Measurements from ENCODE around the gene FOCAD. TPM values are rescaled to one million over a fixed set of nuclear protein-coding genes. Genes with fewer than 3 reads are reported as not detected.

The FOCAD gene
- total RNA-seq, 1 donor, result 45.6 TPM

GRCh38 chr9:20729523-20729922 is 45.5 kb downstream of the FOCAD start:
- DNase-seq (ENCODE audit: insufficient read length, low spot score, missing footprints), result no peak
- Histone ChIP-seq H3K36me3 (ENCODE audit: insufficient read depth, low read length) (no peaks in the 10 kb centered on the region), H4K20me1 (ENCODE audit: insufficient read depth, low read length) (no peaks in the 10 kb centered on the region), H2AFZ (ENCODE audit: low read length) (no peak overlapping the region), H3K79me2 (ENCODE audit: insufficient read depth, low read length) (no peaks in the 10 kb centered on the region), H3K4me3 (ENCODE audit: insufficient read depth, low read length) (no peak overlapping the region), H3K4me2 (ENCODE audit: insufficient read depth, low read length) (no peak overlapping the region), H3K9me3 (ENCODE audit: low read depth, low read length) (no peaks in the 10 kb centered on the region), H3K27me3 (ENCODE audit: insufficient read depth, low read length) (no peaks in the 10 kb centered on the region), H3K4me1 (ENCODE audit: insufficient read depth, low read length) (peaks cover 8% of the 10 kb centered on the region), H3K27ac (ENCODE audit: low read depth, low read length) (no peak overlapping the region)
- TF ChIP-seq CTCF (IDR thresholded peaks at IDR 0.05; ENCODE audit: extremely low read depth, low read depth, low read length), result no peak

- DNase-seq (ENCODE audit: insufficient read length, low spot score, missing footprints), result no peak
- no peaks in the 10 kb centered on the region for H3K79me2 ChIP-seq (ENCODE audit: insufficient read depth, low read length)
- no peak overlapping the region for H3K4me2 ChIP-seq (ENCODE audit: insufficient read depth, low read length)
- H2AFZ ChIP-seq (ENCODE audit: low read length), result no peak overlapping the region
- no peak for TF ChIP-seq CTCF (IDR thresholded peaks at IDR 0.05; ENCODE audit: extremely low read depth, low read depth, low read length)
- no peak overlapping the region for H3K4me3 ChIP-seq (ENCODE audit: insufficient read depth, low read length)
- no peaks in the 10 kb centered on the region for H4K20me1 ChIP-seq (ENCODE audit: insufficient read depth, low read length)
- H3K9me3 ChIP-seq (ENCODE audit: low read depth, low read length), result no peaks in the 10 kb centered on the region
- no peaks in the 10 kb centered on the region for H3K27me3 ChIP-seq (ENCODE audit: insufficient read depth, low read length)
- H3K27ac ChIP-seq (ENCODE audit: low read depth, low read length), result no peak overlapping the region
- peaks cover 2% of the 10 kb centered on the region for H3K36me3 ChIP-seq (ENCODE audit: insufficient read depth, low read length)
- H3K4me1 ChIP-seq (ENCODE audit: insufficient read depth, low read length), result peaks cover 8% of the 10 kb centered on the region
These were observed 48.1 kb downstream of the FOCAD start for GRCh38 chr9:20732118-20732517.

GRCh38 chr9:20734275-20734674 is 50.2 kb downstream of the FOCAD start:
- H3K79me2 ChIP-seq (ENCODE audit: insufficient read depth, low read length), result no peaks in the 10 kb centered on the region
- H3K9me3 ChIP-seq (ENCODE audit: low read depth, low read length), result no peaks in the 10 kb centered on the region
- no peak overlapping the region for H2AFZ ChIP-seq (ENCODE audit: low read length)
- no peak overlapping the region for H3K27ac ChIP-seq (ENCODE audit: low read depth, low read length)
- TF ChIP-seq CTCF (IDR thresholded peaks at IDR 0.05; ENCODE audit: extremely low read depth, low read depth, low read length), result no peak
- no peak overlapping the region for H3K4me2 ChIP-seq (ENCODE audit: insufficient read depth, low read length)
- H4K20me1 ChIP-seq (ENCODE audit: insufficient read depth, low read length), result no peaks in the 10 kb centered on the region
- no peak overlapping the region for H3K4me3 ChIP-seq (ENCODE audit: insufficient read depth, low read length)
- DNase-seq (ENCODE audit: insufficient read length, low spot score, missing footprints), result no peak
- no peaks in the 10 kb centered on the region for H3K27me3 ChIP-seq (ENCODE audit: insufficient read depth, low read length)
- H3K36me3 ChIP-seq (ENCODE audit: insufficient read depth, low read length), result peaks cover 5% of the 10 kb centered on the region
- peaks cover 8% of the 10 kb centered on the region for H3K4me1 ChIP-seq (ENCODE audit: insufficient read depth, low read length)

GRCh38 chr9:20740304-20740703 is 56.2 kb downstream of the FOCAD start:
- Histone ChIP-seq H3K9me3 (ENCODE audit: low read depth, low read length) (no peaks in the 10 kb centered on the region), H3K36me3 (ENCODE audit: insufficient read depth, low read length) (peaks cover 18% of the 10 kb centered on the region)
- TF ChIP-seq CTCF (IDR thresholded peaks at IDR 0.05; ENCODE audit: extremely low read depth, low read depth, low read length), result no peak

More at GRCh38 chr9:20740304-20740703, 56.2 kb downstream of the FOCAD start:
- H3K79me2 ChIP-seq (ENCODE audit: insufficient read depth, low read length), result no peaks in the 10 kb centered on the region
- H3K4me3 ChIP-seq (ENCODE audit: insufficient read depth, low read length), result no peak overlapping the region
- H3K4me2 ChIP-seq (ENCODE audit: insufficient read depth, low read length), result no peak overlapping the region
- H3K4me1 ChIP-seq (ENCODE audit: insufficient read depth, low read length), result no peaks in the 10 kb centered on the region
- no peaks in the 10 kb centered on the region for H4K20me1 ChIP-seq (ENCODE audit: insufficient read depth, low read length)
- H3K27me3 ChIP-seq (ENCODE audit: insufficient read depth, low read length), result no peaks in the 10 kb centered on the region
- no peak overlapping the region for H3K27ac ChIP-seq (ENCODE audit: low read depth, low read length)
- no peak for DNase-seq (ENCODE audit: insufficient read length, low spot score, missing footprints)
- H2AFZ ChIP-seq (ENCODE audit: low read length), result no peak overlapping the region
